ENCODE data around the gene PTPN6.
A peak's percentile ranks its signal among the peaks of the same experiment; 100 is the strongest.
"Not testable (repeated sequence)": the region's sequence is repeated elsewhere in the genome, so short reads cannot be mapped to it uniquely, and the experiment has no call there.

Gene PTPN6

DNA sequence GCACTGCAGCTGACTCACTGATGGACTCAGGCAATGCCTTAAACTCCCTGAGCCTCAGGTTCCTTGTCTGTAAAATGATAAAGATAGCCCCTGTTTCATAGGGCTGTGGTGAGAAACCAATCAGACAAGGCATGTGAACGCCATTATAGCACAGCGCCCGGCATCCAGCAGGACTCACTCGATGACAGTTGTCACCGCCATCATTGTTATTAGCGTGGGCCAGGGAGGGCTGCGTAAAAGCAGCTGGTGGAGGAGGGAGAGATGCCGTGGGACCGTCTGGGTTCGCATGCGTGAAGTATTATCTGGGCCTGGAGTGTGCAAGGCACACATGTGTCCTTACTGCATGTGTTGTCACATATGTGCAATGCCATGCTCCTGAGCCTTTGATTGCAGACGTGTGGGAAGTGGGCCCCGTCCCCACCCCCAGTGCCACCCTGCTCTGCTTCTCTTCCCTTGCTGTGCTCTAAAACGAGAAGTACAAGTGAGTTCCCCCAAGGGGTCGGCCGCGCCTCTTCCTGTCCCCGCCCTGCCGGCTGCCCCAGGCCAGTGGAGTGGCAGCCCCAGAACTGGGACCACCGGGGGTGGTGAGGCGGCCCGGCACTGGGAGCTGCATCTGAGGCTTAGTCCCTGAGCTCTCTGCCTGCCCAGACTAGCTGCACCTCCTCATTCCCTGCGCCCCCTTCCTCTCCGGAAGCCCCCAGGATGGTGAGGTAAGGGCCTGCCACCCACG, at the start of gene PTPN6:
Gene PTPN6 (plus strand): TSS at position 546 of the 730 bp plus-strand sequence. CDS start 157 bp downstream, at position 703.
- DNase-seq, result peak; percentile 68 to 84

DNA sequence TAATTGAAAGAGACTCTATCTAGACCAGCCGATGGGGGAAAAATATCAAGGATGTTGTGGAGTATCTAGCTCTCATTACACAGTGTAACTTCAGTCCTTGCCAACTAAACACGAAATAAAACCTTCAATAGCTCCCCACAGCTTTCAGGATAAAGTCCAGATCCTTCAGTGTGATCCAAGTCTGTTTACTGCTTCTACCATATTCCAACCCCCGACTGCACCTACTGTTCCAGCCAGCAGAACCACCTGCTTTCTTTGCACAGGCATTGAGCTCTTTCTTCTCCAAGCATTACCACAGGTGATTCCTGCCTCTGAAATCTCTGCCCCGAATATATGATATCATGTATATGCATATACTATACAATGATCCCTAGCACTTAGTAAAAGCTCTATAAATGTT, 48.7 kb upstream of the PTPN6 start:
- DNase-seq, result no peak

GRCh38 chr12:6903722-6904121, 47.4 kb upstream of the PTPN6 start:
- DNase-seq, result no peak

GRCh38 chr12:6904280-6905276, 46.6 kb upstream of the PTPN6 start, which contains the start of gene LRRC23:
LRRC23 (plus strand) TSS chr12:6904822; CDS start chr12:6905634, 812 bp downstream.
- peak; percentile 93 to 96 for DNase-seq

GRCh38 chr12:6905414-6906040, 45.6 kb upstream of the PTPN6 start:
- DNase-seq, result no peak

DNA sequence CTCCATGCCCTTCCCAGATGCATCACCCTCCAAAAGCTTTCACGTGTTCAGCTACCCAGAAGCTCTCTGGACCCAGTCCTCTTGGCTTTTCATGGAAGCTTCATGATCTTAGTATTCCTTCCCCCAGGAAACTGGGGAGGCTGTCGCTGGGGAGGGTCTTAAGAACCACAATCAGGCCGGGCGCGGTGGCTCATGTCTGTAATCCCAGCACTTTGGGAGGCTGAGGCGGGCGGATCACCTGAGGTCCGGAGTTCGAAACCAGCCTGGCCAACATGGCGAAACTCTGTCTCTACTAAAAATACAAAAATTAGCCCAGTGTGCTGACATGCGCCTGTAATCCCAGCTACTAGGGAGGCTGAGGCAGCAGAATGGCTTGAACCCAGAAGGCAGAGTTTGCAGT, 43.0 kb upstream of the PTPN6 start:
- DNase-seq, result not testable (repeated sequence)

GRCh38 chr12:6909421-6910145, 41.6 kb upstream of the PTPN6 start:
- no peak for DNase-seq

- DNase-seq, result no peak
Measured at GRCh38 chr12:6912164-6912935, 38.8 kb upstream of the PTPN6 start.

DNA sequence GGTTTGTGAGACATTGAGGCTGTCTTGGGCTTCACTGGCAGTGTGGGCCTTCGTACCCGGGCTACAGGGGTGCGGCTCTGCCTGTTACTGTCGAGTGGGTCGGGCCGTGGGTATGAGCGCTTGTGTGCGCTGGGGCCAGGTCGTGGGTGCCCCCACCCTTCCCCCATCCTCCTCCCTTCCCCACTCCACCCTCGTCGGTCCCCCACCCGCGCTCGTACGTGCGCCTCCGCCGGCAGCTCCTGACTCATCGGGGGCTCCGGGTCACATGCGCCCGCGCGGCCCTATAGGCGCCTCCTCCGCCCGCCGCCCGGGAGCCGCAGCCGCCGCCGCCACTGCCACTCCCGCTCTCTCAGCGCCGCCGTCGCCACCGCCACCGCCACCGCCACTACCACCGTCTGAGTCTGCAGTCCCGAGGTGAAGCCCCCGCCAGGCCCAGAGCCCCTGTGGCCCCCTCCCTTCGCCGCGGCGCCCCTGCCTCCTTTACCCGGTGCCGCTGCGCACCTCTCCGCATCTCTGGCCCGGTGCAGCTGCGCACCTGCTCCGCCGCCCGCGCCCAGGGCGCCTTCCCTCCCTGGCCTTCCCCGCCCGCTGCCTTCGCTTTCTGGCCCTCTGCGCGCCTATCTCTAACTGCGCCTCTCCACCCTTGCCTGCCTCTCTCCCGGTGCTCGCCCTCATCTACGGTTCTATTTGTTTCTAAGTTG, 36.8 kb upstream of the PTPN6 start, which contains the start of gene ENO2:
Gene ENO2 (plus strand): TSS at position 335 of the 701 bp plus-strand sequence. CDS start 1,253 bp downstream, outside the sequence.
- DNase-seq, result peak; percentile 82 to 89

GRCh38 chr12:6914947-6915788, 36.0 kb upstream of the PTPN6 start:
- no peak for DNase-seq

- DNase-seq, result no peak
Measured at GRCh38 chr12:6915789-6916285, 35.3 kb upstream of the PTPN6 start.

GRCh38 chr12:6916426-6917200, 34.5 kb upstream of the PTPN6 start:
- DNase-seq, result no peak

- DNase-seq, result no peak
Measured at GRCh38 chr12:6917491-6918231, 33.5 kb upstream of the PTPN6 start.

- no peak for DNase-seq
Measured at GRCh38 chr12:6919588-6919987, 31.6 kb upstream of the PTPN6 start.

- DNase-seq, result no peak
Measured at GRCh38 chr12:6921539-6921938, 29.6 kb upstream of the PTPN6 start.

GRCh38 chr12:6921996-6922946, 28.9 kb upstream of the PTPN6 start:
- no peak for DNase-seq

Measured in stimulated activated CD4-positive, alpha-beta T cell treated with anti-CD3 and anti-CD28 coated beads, Interleukin-4, amount 100 ng/mL, for 4 hours (primary cell).